GM04503 (cell line): ENCODE results near the gene RAMP1.

Experiments
- DNase-seq: peaks from one replicate; pipeline ENCODE4 v3.0.0-alpha.2; 2012; ENCODE audit warnings: low read depth

The RAMP1 gene

DNA sequence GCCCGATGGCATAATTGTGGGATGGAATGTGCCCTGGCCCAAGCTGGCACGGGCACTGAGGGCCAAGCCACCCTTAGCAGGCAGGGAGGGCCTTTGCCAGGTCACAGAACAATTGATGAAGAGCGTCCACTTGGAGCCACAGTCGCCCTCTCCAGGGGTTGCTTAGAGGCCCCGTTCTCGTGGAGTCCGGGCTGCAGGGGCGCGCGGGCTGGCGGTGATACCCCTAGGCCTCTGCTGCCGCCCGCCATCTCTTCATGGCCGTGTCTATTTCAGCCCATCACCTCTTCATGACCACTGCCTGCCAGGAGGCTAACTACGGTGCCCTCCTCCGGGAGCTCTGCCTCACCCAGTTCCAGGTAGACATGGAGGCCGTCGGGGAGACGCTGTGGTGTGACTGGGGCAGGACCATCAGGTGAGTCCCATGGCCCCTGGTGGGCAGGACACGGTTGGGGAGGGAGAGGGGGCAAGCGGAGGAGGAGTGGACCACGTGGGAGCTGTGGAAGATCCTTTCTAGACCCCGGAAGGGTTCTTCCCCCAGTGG is 17.6 kb downstream of the RAMP1 start:
- DNase-seq = no peak

DNA sequence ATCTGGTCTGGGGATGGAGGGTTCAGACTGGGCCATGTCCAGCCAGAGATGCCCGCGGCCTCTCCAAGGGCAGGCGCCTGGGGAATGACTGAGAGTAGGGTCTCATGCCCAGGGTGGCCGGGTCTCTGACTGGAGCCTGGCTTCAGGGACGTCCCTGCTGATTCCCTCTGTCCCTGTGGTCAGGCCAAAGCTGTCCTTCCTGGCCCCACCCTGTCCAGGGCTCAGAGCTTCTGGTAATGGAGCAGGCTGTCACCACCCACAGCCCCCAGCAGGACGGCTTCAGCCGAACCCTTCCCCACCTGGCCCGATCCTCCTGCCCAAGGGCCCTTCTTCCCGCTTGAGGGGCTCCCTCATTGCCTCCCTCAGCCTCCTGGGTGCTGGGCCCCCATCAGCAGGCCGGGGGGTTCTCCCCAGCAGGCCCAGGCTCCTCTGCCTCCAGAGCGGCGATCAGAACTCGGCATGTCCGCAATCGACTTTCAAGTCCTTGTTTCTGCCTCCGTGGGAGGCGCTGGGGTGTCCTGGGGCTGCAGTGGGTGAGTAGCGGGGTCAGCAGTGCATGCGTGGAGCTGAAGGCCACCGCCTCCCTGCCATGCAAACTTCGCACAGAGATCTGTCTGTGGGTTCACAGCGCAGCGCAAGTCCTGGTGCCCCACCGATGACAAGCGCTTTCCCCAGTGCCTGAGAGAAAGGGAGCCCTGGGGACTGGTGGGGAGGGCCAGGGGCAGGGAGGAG is 18.3 kb downstream of the RAMP1 start:
- DNase-seq = no peak

DNA sequence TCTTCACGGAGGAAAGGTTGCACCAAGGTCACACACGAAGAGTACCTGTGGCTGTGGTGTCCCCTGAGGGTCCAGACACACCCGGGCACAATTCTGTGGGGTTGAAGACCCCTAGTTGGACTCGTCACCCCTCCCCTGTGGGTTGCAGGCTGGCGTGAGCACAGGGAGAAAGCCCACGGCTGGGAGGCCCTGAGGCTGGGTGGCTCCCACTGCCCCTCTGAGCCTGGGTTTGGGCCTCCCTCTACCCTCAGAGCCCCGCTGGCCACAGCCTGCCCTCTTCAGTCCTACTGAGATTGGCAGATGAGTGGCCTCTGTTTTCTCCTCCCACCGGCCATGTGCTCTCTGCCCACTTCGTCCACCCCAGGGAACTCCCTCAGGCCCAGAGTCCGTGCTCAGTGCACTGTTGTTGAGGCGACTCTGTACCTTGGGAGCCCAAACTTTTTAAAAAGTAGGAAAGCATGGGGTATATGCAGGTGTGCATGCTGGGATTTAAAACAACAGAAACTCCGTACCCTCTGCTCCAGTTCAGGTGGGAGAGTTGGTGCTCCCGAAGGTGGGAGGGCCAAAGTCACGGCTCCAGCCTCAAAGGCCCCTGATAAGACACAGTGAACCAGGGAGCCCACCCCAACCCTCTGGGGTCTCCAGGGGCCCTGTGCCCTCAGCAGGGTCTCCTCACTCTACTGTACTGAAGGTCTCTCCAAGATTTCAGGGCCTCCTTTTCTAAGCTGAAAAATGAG is 19.1 kb downstream of the RAMP1 start:
- no peak for DNase-seq

DNA sequence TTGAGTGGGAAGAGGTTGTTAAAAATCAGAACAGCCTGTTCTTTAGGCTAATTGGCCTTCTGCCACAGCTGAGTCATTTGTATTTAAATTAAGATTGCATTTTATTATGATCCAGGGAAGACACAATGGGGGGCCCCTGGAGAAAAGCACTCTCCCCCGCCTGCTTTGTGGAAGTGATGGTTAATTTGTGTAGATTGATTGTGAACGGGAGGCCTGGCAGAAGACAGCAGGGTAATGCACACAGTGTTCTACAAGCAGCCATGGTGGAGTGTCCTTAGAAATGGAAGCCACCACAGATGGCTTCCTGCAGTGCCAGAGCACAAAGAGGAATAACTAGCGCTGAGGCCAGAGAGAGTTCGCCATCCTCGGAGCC is 19.6 kb downstream of the RAMP1 start:
- DNase-seq = no peak

DNA sequence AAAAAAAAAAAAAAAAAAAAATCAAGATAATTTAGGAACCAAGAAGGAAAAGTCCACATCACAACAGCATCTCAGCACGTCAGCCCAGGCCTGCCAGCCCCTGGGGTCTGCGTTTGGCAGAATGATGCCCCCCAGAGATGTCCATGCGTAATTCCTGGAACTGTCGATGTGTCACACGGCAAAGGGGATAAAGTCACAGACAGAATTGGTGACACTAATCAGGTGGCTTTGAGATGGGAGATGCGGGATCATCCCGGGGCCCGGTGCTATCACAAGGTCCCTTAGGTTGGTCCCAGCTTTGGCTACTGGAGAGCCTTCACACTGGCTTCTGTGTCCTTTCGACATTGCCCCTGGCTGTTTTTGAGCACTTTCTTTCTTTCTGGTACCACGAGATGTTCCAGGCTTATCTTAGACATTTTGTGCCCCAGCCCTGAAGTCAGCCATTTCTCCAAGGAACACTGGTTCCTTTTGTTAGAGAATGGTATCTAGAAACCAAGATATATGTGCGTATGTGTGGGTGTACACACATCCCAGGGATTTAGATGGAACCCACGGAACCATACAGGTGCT is 20.7 kb downstream of the RAMP1 start:
- no peak for DNase-seq

DNA sequence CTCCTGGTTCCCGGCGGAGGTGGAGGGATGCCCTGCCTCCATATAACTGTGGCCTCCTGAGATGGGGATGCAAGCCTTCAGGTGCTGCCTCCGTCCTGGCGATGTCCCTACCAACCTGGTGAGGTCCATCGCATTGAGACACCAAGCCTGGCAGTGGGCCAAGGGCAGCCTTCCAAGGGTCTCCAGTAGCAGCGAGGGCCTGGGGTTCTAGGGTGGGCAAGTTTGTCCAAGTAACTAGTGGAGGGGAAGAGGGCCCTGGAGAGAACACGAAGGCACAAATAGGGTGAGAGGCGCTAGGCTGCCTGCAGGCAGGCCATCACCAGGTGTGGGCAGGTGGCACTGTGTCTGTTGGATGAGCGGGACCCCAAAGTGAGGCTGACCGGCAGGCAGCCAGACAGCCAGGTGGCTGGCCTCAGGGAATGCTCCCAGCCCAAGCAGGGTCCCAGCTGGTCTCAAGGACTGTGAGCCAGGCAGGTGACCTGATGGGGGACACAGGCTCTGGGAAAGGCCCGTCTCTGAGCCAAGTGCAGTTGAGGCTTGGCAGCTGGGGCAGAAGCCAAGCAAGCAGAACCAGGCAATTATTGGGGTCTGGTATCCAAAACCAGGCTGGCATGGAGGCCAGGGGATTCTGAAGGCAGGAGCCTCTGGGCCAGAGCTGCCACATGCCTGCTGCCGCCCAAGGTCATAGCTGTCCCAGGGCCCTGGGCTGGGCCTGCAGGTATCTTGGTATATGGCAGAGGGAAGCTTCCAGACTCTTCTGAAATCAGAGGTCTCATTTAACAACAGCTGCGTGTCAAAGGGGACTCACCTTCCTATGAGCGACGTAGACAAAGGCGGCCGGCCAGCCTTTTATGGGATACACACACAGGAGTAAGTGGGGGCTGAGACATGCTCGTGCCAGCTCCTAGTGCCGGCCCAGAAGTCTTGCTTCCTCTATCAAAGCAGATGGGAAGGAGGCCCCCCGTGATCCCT is 23.4 kb downstream of the RAMP1 start:
- no peak for DNase-seq

DNA sequence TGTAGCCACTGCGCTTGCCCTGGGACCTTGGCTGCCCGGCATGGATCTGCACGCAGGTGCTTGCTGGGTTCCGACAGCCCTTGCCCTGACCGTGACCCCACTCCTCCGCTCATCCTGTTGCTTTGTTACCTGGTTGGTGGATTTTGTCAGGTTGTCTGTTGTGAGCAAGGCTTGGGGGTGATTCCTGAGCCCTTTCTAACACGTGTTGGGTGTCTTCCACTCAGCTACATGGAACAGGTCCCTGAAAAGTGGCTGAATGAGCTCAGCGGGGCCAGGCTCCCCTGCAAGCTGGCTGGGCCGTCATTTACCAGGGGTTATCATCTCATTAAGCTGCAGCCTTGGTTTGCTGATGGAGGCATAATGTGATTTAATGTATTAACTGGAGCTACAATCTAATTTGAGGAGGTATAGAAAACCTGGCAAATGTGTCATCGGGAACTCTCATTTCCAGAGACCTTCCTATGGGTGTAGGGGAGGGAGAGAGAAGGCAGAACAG is 24.6 kb downstream of the RAMP1 start:
- DNase-seq = no peak

DNA sequence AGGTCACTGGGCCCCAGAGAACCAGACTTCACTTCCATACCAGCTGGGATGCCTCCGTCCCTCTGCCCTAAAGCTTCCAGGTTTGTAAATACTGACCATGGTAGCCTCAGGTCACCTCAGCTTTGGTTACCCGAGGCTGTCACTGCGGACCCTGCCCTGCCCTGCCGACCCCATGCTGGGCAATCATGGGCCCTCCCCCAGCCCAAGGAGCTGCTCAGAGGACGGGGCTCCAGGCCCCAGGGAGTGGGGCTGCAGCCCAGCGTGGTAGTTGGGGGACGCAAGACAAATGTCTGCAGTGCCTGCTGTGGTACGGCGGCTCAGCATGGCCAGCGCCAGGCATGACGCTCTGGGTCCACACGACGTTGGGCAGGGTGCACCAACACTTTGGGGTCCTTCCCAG is 25.3 kb downstream of the RAMP1 start:
- no peak for DNase-seq

DNA sequence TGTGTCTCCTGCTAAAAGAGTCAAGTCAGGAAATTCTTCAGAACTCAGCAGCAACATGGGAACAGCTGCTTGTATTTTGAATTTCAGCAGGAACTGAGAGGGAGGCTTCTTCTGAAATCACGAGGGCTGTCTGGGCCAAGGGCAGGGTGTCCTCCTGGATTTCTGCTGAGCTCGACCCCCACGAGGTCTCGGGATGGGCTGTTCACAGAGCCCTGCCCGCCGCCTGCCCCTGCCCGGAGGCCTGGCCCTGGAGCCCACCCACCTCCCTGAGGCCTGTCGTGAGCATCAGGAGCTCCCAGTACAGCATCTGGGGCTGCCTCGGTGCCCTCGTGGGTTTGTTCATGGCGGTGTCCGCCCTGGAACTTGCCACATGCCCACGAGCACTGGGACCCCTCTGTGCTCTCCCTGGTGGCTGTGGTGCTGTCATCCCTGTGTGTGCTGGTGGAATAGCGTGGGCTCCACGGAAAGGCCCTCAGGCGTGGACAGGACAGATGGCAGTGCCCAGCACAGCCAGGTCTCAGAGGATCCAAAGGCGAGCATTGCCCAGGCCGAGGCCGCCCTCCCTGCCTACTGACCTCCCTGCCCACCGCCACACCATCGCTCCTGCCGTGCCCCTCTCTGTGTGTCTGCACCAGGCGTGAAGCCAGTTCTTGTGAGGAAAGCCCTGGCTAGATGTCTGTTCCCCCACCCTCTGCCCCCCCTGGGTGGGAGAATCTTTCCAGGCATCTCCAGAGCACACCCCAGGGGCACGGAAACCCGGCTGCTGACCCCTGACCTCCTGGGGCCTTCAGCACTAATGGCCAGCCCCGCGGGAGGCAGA is 25.9 kb downstream of the RAMP1 start:
- DNase-seq = no peak

DNA sequence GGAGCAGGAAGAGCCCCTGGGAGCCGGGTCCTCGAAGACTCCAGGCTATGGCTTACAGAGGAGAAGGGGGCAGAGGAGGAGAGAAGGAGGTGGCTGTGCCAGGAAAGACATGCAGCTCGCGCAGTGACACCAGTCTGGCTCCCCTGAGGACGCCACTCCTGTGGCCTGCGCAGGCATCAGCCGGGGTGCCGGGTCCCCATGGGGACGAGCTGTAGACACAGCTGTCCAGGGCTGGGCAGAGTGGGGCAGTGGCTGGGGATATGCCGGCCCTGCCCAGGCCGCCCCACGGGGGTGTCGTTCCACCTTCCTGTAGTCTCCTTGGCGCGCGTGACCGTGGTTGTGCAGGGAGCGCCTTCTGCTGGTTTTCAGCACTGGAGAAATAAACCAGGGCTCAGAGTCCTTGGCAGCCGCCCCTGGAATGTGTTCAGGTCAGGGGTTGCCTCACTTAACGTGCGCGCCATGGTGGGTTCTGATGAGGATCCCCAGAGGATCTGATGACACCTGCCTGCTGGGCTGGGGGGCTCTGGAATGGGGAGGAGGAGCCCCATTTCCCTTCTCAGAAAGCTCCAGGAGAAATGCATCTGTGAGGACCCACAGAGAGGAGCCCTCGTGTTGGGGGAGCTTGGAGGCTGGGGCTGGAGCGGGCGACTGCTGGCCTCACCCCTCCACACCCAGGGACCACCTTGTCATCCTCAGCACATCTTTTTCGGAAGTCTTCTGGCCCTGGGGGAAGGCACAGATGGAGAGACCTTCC is 26.7 kb downstream of the RAMP1 start:
- no peak for DNase-seq

DNA sequence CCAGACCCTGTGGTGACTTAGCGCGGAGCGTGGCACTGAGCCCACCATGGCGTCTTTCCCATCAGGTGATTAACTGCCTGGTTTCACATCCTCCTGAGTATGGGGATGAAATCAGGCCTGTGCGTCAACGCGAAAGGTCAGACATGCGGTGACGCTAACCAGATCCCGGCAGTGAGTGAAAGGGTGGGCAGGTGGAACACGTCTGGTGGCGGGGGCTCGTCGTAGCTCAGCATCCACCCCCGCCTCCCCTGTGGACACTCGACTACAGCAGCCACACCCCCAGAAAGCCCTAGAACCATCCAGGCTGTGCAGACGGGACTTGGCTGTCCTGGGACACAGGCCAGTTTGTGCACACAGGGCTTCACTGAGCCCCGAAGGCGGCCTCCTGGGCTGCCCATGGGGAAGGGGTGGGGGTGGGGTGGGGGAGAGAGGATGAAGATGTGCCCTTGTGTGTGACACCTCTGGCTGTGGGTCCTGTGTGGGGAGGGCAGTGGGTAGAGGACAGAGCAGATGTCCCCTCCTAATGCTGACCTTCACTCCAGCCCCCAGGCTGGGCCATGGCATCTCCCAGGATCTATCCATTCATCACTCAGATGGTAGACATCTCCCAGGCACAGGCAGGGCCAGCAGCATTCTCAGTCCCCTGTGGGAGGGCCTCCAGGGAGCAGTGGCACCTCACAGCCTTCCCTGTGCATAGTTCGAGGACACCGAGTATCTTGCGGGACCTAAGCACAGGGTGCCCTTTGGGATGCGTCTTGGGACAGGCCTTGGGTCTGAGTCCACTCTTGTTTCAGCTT is 27.5 kb downstream of the RAMP1 start:
- DNase-seq = no peak

DNA sequence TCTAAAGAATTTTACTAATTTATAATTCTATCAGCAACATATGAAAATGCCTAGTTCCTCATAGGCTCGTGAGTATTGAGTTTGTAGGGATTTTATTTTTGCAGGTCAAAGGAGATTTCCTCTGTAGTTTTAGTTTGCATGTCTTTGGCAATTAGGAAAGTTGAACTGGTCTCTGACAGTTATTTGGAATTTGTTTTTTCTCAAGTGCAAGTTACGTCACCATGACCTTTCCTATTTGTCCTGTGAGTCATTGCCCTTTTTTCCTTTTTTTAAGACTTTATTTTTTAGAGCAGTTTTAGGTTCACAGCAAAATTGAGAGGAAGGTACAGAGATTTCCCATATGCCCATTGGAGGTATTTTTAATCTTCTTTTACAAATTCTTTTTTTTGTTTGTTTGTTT is 29.0 kb downstream of the RAMP1 start:
- peak; percentile 24 for DNase-seq

DNA sequence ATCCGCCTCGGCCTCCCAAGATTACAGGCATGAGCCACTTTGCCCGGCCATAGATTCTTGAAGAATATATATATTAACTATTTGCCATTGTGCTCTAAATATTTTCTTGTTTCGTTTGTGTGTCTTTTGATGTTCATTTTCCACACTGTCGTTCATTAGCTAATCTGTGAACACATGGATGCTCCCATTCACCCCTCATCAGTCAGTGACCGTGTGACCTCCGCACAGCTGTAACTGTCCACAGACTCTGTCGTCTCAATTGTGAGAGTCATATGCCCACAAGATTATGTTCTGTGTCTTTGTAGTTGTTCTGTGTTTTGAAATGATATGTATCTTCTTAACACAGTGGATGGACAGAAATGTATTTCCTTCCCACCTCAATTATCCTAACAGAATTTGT is 29.6 kb downstream of the RAMP1 start:
- no peak for DNase-seq

DNA sequence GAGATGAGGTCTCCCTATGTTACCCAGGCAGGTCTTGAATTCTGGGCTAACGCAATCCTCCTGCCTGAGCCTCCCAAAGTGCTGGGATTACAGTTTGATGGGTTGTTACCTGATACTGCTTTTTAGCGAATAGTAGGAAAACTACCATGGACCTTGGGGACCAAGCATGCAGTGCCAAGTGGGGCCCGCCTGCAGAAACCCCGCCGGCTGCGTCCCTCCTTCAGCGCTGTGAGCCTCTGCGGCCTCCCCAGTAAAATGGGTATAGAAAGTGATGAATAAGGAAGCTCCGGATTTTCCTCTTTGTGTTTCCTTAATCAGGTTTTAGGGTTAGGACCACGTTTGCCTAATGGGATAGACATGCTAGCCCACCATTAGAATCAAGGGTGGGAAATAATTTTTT is 30.4 kb downstream of the RAMP1 start:
- no peak for DNase-seq

DNA sequence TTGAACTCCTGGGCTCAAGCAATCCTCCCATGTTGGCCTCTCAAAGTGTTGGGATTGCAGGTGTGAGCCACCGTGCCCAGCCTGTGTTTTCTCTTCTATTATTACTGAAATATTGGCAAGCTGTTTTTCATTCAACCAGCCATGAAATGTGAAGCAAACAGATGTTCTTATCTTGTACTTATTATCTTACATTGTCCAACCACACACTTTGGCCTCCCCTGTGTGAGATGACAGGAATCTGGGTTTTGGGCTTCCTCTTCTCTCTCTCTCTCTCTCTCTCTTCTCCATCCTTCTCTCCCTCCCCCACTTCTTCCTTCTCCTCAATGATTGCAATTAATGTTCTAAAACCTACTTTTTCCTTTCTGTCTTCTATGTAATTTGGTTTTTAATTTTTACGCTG is 33.1 kb downstream of the RAMP1 start:
- no peak for DNase-seq

DNA sequence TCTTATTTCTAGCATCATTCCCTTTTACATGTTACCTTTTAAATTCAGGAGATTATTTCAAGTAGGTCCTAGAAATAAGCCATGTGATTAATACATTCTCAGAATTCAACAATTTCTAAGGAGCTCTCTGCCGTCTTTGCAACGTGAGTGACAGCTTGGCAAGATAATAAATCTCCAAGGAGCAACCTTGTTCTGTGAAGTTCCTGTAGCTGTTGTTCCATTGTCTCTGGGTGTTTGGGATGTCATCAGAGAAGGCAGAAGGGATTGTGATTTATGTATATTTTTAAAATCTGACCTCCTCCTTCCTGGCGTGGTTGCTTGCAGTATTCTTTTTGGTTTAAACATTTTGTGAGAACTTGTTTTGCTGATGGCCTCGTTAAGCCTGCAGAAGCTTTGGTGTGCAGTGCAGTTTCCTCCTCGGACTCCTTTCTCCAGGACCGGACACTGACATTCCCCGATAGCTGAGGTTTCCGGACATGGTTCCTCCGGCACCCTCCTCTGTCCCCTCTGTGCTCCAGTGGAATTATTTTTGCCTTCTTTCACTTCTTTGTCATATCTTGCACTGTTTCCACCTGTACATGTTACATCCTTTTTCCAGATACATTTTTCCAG is 33.7 kb downstream of the RAMP1 start:
- DNase-seq = no peak

DNA sequence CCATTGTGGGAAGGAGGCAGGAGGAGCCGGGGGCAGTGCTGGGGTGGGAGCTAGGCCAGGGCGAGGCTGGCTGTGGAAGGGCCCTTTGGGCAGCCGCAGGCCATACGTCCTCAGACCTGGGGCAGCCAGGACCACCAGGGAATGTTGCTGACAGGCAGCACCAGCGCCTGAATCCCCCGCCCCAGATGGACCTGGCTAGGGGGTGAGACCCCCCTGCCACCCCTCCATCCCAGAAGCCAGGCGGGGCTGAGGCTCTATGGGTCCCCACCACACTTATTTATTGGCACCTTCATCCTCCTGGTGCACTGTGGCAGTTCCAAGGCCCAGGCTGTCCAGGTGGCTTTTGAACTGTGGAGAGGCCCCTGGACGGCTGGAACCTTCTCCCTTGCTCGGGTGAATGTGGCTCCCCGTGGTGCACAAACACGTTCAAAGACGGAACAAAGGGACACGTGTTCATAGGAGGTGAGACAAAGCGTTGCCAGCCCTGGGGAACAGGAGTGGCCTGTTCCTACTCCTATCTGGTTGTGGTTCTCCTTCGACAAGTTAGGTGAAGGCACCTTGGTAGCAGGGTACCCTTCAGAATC is 35.1 kb downstream of the RAMP1 start:
- no peak for DNase-seq

DNA sequence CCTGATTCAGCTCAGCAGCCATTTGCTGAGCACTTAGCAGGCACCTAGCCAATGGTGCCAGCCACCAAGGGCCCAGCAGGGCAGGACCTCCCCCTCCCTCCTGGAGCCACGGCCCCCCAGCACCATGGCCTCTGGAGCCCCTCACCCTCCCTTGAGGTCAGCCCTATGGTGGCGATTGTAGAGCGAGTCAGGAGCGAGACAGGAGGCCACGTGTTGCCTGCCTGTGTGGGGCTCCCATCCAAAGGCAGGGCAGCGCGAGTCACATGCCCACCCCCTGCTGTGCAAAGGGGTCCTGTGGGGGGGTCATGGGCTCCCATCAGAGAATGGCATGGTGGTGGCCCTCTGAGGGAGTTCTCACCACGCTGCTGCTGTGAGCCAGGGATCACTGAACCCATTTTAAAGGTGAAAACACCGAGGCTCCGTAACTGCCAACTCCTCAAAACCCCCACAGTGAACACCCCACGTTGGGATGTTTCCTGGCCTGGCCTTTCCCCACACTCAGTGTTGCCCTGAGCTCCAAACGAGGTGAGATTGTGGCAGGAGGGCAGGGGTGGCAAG is 35.6 kb downstream of the RAMP1 start:
- DNase-seq = no peak
